B cell (primary cell): ENCODE measurements around the gene ANKFN1. TPM values are rescaled to one million over a fixed set of nuclear protein-coding genes. Genes with fewer than 3 reads are reported as not detected.
A peak's percentile ranks its signal among the peaks of the same experiment; 100 is the strongest.

Experiments used
- ATAC-seq: fragments of 200-7000 bp; cut with Tn5 transposase; one replicate; pipeline ENCODE4 v1.10.0; 2021; ENCODE audit warnings: low read depth, mild to moderate bottlenecking, moderate number of reproducible peaks, moderate library complexity
- CTCF ChIA-PET: fragments of 350-600 bp; sonication (Branson Sonifier 250); formaldehyde crosslinking; loops from one replicate; lab custom pipeline; 2021; ENCODE audit warnings: antibody characterized with exemption, inconsistent platforms; lab: Charles Lee
- POLR2A ChIA-PET: fragments of 350-600 bp; sonication (Branson Sonifier 250); formaldehyde crosslinking; loops from one replicate; lab custom pipeline; 2021; ENCODE audit warnings: antibody characterized with exemption; lab: Charles Lee
- DNase-seq: peaks from one replicate; pipeline ENCODE4 v3.0.0; 2013
- H2AFZ ChIP-seq: 2 replicates; pipeline ENCODE4 v1.6.1; 2012; ENCODE audit warnings: mild to moderate bottlenecking, low read depth, low read length; ENCODE audit not compliant: insufficient read depth, poor library complexity, severe bottlenecking
- H3K27ac ChIP-seq, 2 donors: 1 replicate in 1 of 2; 2 replicates in 1 of 2; pipeline ENCODE4 v1.5.1; 2012 to 2013; ENCODE audit warnings: low read length in 2 of 2, mild to moderate bottlenecking in 2 of 2, moderate library complexity in 1 of 2
- H3K27me3 ChIP-seq, 4 experiments: fragments of 200-600 bp in 1 of 4; sonication (generic) in 1 of 4; replicated peaks in 1 of 4; 1 replicate in 2 of 4; 2 replicates in 2 of 4; pipeline versions ENCODE4 v1.6.1 to v1.7.0; 2013 to 2016; ENCODE audit warnings: low read length in 3 of 4, mild to moderate bottlenecking in 2 of 4, mixed read lengths in 1 of 4, moderate library complexity in 1 of 4; ENCODE audit not compliant: insufficient read depth in 4 of 4, control insufficient read depth in 3 of 4; ENCODE audit errors: control extremely low read depth in 1 of 4
- H3K36me3 ChIP-seq, 2 experiments: replicated peaks in 1 of 2; 1 replicate in 1 of 2; 2 replicates in 1 of 2; pipeline versions ENCODE4 v1.6.1 to v1.7.1; 2013; ENCODE audit warnings: low read length in 1 of 2; ENCODE audit not compliant: insufficient read depth in 2 of 2, control insufficient read depth in 1 of 2; ENCODE audit errors: control extremely low read depth in 1 of 2, extremely low read depth in 1 of 2
- H3K4me1 ChIP-seq, 2 donors: fragments of 200-600 bp in 1 of 2; sonication (generic) in 1 of 2; 1 replicate in 1 of 2; 2 replicates in 1 of 2; pipeline versions ENCODE4 v1.5.1 to v1.6.1; 2013 to 2017; ENCODE audit warnings: low read length in 2 of 2; ENCODE audit not compliant: control insufficient read depth in 2 of 2, insufficient read depth in 2 of 2
- H3K4me2 ChIP-seq: replicated peaks from 2 replicates; pipeline ENCODE3; 2012; ENCODE audit warnings: mild to moderate bottlenecking, low read depth, low read length; ENCODE audit not compliant: poor library complexity, severe bottlenecking
- H3K4me3 ChIP-seq, 5 experiments: fragments of 200-600 bp in 1 of 5; sonication (generic) in 1 of 5; 1 replicate in 3 of 5; 2 replicates in 2 of 5; pipeline versions ENCODE4 v1.5.1 to v1.7.0; 2011 to 2016; ENCODE audit warnings: low read length in 4 of 5, mild to moderate bottlenecking in 4 of 5, low read depth in 2 of 5, control low read depth in 1 of 5, moderate library complexity in 1 of 5; ENCODE audit not compliant: insufficient read depth in 1 of 5; ENCODE audit errors: control extremely low read depth in 1 of 5, extremely low read depth in 1 of 5
- H3K79me2 ChIP-seq: fragments of 200-600 bp; sonication (generic); one replicate; pipeline ENCODE4 v1.6.0; 2016; ENCODE audit warnings: low read length; ENCODE audit not compliant: control insufficient read depth, insufficient read depth
- H3K9ac ChIP-seq: fragments of 200-600 bp; sonication (generic); 2 replicates; pipeline ENCODE4 v1.6.1; 2017; ENCODE audit warnings: mild to moderate bottlenecking, low read length, moderate library complexity
- H3K9me3 ChIP-seq, 3 donors: one replicate each; pipeline versions ENCODE4 v1.6.1 to v1.7.1; 2013; ENCODE audit warnings: low read length in 2 of 3; ENCODE audit not compliant: control insufficient read depth in 2 of 3, insufficient read depth in 1 of 3; ENCODE audit errors: control extremely low read depth in 1 of 3
- H4K20me1 ChIP-seq: 2 replicates; pipeline ENCODE4 v1.6.0; 2012; ENCODE audit warnings: mild to moderate bottlenecking, low read length; ENCODE audit not compliant: insufficient read depth, control insufficient read depth, poor library complexity, severe bottlenecking
- H3K27ac Mint-ChIP-seq: one replicate; pipeline ENCODE4 v1.8.0; 2021; ENCODE audit warnings: mixed read lengths
- H3K27me3 Mint-ChIP-seq: one replicate; pipeline ENCODE4 v1.8.0; 2021; ENCODE audit warnings: mixed read lengths
- H3K4me1 Mint-ChIP-seq: one replicate; pipeline ENCODE4 v1.8.0; 2021; ENCODE audit warnings: mixed read lengths
- H3K4me3 Mint-ChIP-seq: one replicate; pipeline ENCODE4 v1.8.0; 2021; ENCODE audit warnings: mixed read lengths
- H3K9me3 Mint-ChIP-seq: one replicate; pipeline ENCODE4 v1.8.0; 2022; ENCODE audit warnings: mixed read lengths; ENCODE audit not compliant: insufficient read depth
- EZH2 ChIP-seq: IDR thresholded peaks from 2 replicates; pipeline ENCODE4 v1.6.1; 2012; ENCODE audit warnings: borderline replicate concordance, low read depth, mild to moderate bottlenecking, moderate library complexity, low read length; ENCODE audit not compliant: insufficient read depth, poor library complexity, severe bottlenecking
- WGBS: methylation state at CpG from one replicate; pipeline ENCODE4 v1.1.5; 2013; ENCODE audit warnings: missing lambda C conversion rate; ENCODE audit not compliant: insufficient coverage; 5-methylcytosine and 5-hydroxymethylcytosine counted together
- intact Hi-C: fragments of 100-400 bp; cut with micrococcal nuclease; formaldehyde crosslinking; loops from one replicate; pipeline ENCODE4 v1.10.0; 2022
- polyA plus RNA-seq: library from polyadenylated mRNA; depleted of rRNA; stranded (reverse); fragments of >200 nt; gene quantifications from 2 replicates; pipeline ENCODE4 v1.2.3, GENCODE V29; 2012
- total RNA-seq, 2 donors: library from RNA; stranded (reverse); fragments of 120-200 nt in 1 of 2; gene quantifications; 1 replicate in 1 of 2; 2 replicates in 1 of 2; pipeline versions ENCODE4 v1.2.3 to v1.2.4, GENCODE V29; 2013 to 2022
- TF ChIP-seq, protein P1 (sequence below): fragments of 200-600 bp; IDR thresholded peaks from one replicate; pipeline ENCODE4 v1.8.0; 2022; ENCODE audit warnings: antibody characterized with exemption, mild to moderate bottlenecking

Gene ANKFN1
- total and polyA plus RNA-seq, 2 donors (not counting 1 experiment from before 2014, with no cell fraction given) = not detected

DNA sequence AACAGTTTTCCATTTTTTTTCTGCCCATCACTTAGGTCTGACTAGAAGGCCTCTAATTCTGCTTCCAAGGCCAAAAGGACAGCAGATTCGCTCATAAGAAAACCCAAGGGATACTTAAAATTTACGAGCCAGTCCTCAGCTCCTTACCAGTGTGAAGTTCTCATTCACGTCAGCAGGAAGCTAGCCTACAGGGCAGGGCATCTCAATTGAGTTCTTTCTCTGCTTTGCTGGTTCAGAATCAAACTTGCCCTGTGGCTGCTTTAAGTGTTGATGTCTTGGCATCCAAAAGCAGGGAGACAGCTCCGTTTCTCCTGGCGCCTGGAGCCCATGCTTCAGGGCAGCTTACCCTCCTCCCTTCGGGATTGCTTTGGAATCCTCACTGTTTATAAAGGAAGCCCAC is 136.0 kb downstream of the ANKFN1 start:
- Histone ChIP-seq H3K36me3 (no peaks in the 10 kb centered on the region), H3K4me3 (no peak overlapping the region), H4K20me1 (no peaks in the 10 kb centered on the region), H3K79me2 (no peaks in the 10 kb centered on the region), H3K4me1 (peaks cover 0 to 5% of the 10 kb centered on the region in 2 donors), H3K4me2 (no peak overlapping the region), H3K27me3 (no peaks in the 10 kb centered on the region), H2AFZ (no peak overlapping the region), H3K9me3 (no peaks in the 10 kb centered on the region), H3K27ac (no peak overlapping the region), H3K9ac (no peak overlapping the region)
- ChIA-PET POLR2A (no interaction called here), CTCF (no interaction called here)
- ATAC-seq (no peak), DNase-seq (no peak)
- WGBS = 91% methylated on average over 5 of the region's 6 CpGs
- Mint-ChIP-seq H3K27ac (no peak overlapping the region), H3K9me3 (no peaks in the 10 kb centered on the region), H3K27me3 (no peaks in the 10 kb centered on the region), H3K4me3 (no peak overlapping the region), H3K4me1 (peaks cover 6% of the 10 kb centered on the region)
- intact Hi-C loops = no loop called here
- TF ChIP-seq, protein P1, sequence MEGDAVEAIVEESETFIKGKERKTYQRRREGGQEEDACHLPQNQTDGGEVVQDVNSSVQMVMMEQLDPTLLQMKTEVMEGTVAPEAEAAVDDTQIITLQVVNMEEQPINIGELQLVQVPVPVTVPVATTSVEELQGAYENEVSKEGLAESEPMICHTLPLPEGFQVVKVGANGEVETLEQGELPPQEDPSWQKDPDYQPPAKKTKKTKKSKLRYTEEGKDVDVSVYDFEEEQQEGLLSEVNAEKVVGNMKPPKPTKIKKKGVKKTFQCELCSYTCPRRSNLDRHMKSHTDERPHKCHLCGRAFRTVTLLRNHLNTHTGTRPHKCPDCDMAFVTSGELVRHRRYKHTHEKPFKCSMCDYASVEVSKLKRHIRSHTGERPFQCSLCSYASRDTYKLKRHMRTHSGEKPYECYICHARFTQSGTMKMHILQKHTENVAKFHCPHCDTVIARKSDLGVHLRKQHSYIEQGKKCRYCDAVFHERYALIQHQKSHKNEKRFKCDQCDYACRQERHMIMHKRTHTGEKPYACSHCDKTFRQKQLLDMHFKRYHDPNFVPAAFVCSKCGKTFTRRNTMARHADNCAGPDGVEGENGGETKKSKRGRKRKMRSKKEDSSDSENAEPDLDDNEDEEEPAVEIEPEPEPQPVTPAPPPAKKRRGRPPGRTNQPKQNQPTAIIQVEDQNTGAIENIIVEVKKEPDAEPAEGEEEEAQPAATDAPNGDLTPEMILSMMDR = no peak
- TF ChIP-seq EZH2 = no peak

DNA sequence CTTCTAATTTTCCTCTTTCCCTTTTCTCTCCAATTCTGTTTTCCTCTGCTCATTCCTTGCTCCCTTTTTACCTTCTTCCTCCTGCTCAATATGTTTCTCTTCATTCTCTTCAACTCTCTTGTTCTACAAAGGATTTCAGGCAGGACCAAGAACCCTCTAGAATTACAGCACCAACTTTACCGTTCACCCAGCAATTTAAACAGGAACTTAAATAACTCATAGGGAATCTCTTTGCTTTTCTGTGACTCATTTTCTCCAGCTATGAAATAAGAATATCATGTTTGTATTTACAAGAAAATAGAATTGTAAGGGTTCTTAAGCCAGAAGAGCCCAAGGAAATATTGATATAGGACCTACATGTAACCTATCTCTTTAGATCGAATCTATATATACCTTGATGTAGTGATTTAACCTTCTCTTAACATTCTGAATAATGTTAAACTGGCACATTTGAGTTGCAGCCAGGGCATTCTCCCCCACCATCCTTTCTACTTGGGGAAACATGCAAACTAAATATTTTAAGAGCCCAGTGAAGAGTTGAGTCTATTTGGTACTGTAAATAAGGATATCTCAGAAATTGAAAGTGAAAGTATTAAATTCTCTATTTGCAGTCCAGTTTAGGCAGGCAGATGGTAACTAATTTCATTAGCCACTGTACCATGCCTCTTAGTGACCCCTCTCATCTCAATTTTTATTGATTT is 137.0 kb downstream of the ANKFN1 start:
- no peak overlapping the region for H3K27ac ChIP-seq
- DNase-seq (no peak), ATAC-seq (no peak)
- H2AFZ ChIP-seq = peak overlapping the region; percentile 59
- no peaks in the 10 kb centered on the region for H3K27me3 ChIP-seq
- H3K4me1 ChIP-seq = peaks cover 0 to 5% of the 10 kb centered on the region in 2 donors
- intact Hi-C loops = no loop called here
- Mint-ChIP-seq H3K27ac (no peak overlapping the region), H3K4me3 (peak overlapping the region; percentile 35), H3K27me3 (no peaks in the 10 kb centered on the region), H3K4me1 (peaks cover 6% of the 10 kb centered on the region), H3K9me3 (no peaks in the 10 kb centered on the region)
- WGBS = no CpG with 5 or more reads among the region's 2 CpGs
- H3K36me3 ChIP-seq = no peaks in the 10 kb centered on the region
- no peaks in the 10 kb centered on the region for H3K9me3 ChIP-seq
- H3K9ac ChIP-seq = peak overlapping the region; percentile 37
- TF ChIP-seq, protein P1 = no peak
- TF ChIP-seq EZH2 = no peak
- CTCF ChIA-PET = no interaction called here
- peak overlapping the region; percentile 54 for H3K4me2 ChIP-seq
- H3K4me3 ChIP-seq = peak overlapping the region in 1 of 5 experiments; percentile 34
- H3K79me2 ChIP-seq = no peaks in the 10 kb centered on the region
- POLR2A ChIA-PET = no interaction called here
- no peaks in the 10 kb centered on the region for H4K20me1 ChIP-seq
